ENCODE data around the gene TAMALIN.
"Not testable (repeated sequence)": the region's sequence is repeated elsewhere in the genome, so short reads cannot be mapped to it uniquely, and the experiment has no call there.

The TAMALIN gene

GRCh38 chr12:51977320-51977753 is 29.4 kb upstream of the TAMALIN start:
- peaks cover 26% of the 10 kb centered on the region for H3K36me3 ChIP-seq (ENCODE audit: control insufficient read depth, low read length)
- peaks cover 13% of the 10 kb centered on the region; the same call in 1 of the 2 replicates for H4K20me1 ChIP-seq (ENCODE audit: control insufficient read depth, insufficient read depth, low read depth, low read length)
- H3K79me2 ChIP-seq (ENCODE audit: control insufficient read depth, low read length) = peaks cover 10% of the 10 kb centered on the region
- no peaks in the 10 kb centered on the region for H3F3A ChIP-seq (ENCODE audit: control insufficient read depth, insufficient read depth)
- H3K9me2 ChIP-seq (replicated peaks; ENCODE audit: control insufficient read depth, low read length) = no peaks in the 10 kb centered on the region
- TF ChIP-seq CTCF (IDR thresholded peaks at IDR 0.05; ENCODE audit: low read depth, low read length, poor library complexity, severe bottlenecking) = no peak
- no peak for TF ChIP-seq EZH2phosphoT487 (IDR thresholded peaks at IDR 0.05; ENCODE audit: borderline replicate concordance, low read length)
- H3K27me3 ChIP-seq (ENCODE audit: control insufficient read depth, low read length) = no peaks in the 10 kb centered on the region
- no peaks in the 10 kb centered on the region for H3K9me3 ChIP-seq (ENCODE audit: control insufficient read depth, insufficient read depth, low read length)
- no peak overlapping the region for H3K27ac ChIP-seq (ENCODE audit: low read depth, low read length)
- H3K4me1 ChIP-seq (ENCODE audit: control insufficient read depth, low read length) = peaks cover 5% of the 10 kb centered on the region
- H3K4me2 ChIP-seq (ENCODE audit: low read length) = no peak overlapping the region
- no peak overlapping the region for H3K4me3 ChIP-seq (ENCODE audit: low read length)

- H3F3A ChIP-seq (ENCODE audit: control insufficient read depth, insufficient read depth); H3K4me2 ChIP-seq (ENCODE audit: low read length): not testable (repeated sequence)
- H3K36me3 ChIP-seq (ENCODE audit: control insufficient read depth, low read length) = peaks cover 41% of the 10 kb centered on the region
Measured at GRCh38 chr12:51979306-51979705, 27.4 kb upstream of the TAMALIN start.

GRCh38 chr12:51980051-51980808 is 26.5 kb upstream of the TAMALIN start:
- H3F3A ChIP-seq (ENCODE audit: control insufficient read depth, insufficient read depth) = no peaks in the 10 kb centered on the region
- H3K79me2 ChIP-seq (ENCODE audit: control insufficient read depth, low read length) = no peaks in the 10 kb centered on the region
- no peak overlapping the region for H3K27ac ChIP-seq (ENCODE audit: low read depth, low read length)
- 0 out of 2 replicates have a peak, but pooled peaks cover 2% of the 10 kb centered on the region for H3K4me1 ChIP-seq (ENCODE audit: control insufficient read depth, low read length)
- H3K36me3 ChIP-seq (ENCODE audit: control insufficient read depth, low read length) = peaks cover 44% of the 10 kb centered on the region
- H3K4me3 ChIP-seq (ENCODE audit: low read length) = no peak overlapping the region
- H3K4me2 ChIP-seq (ENCODE audit: low read length) = no peak overlapping the region
- H4K20me1 ChIP-seq (ENCODE audit: control insufficient read depth, insufficient read depth, low read depth, low read length) = peaks cover 5% of the 10 kb centered on the region; the same call in 1 of the 2 replicates
- no peaks in the 10 kb centered on the region for H3K9me3 ChIP-seq (ENCODE audit: control insufficient read depth, insufficient read depth, low read length)
- no peaks in the 10 kb centered on the region for H3K9me2 ChIP-seq (replicated peaks; ENCODE audit: control insufficient read depth, low read length)
- TF ChIP-seq CTCF (IDR thresholded peaks at IDR 0.05; ENCODE audit: low read depth, low read length, poor library complexity, severe bottlenecking) (peak; percentile 98), EZH2phosphoT487 (IDR thresholded peaks at IDR 0.05; ENCODE audit: borderline replicate concordance, low read length) (no peak)
- H3K27me3 ChIP-seq (ENCODE audit: control insufficient read depth, low read length) = no peaks in the 10 kb centered on the region

More at GRCh38 chr12:51979306-51979705, 27.4 kb upstream of the TAMALIN start:
- not testable (repeated sequence) for H3K4me3 ChIP-seq (ENCODE audit: low read length); H3K9me2 ChIP-seq (replicated peaks; ENCODE audit: control insufficient read depth, low read length); H3K79me2 ChIP-seq (ENCODE audit: control insufficient read depth, low read length); H3K27ac ChIP-seq (ENCODE audit: low read depth, low read length); H3K9me3 ChIP-seq (ENCODE audit: control insufficient read depth, insufficient read depth, low read length); H3K4me1 ChIP-seq (ENCODE audit: control insufficient read depth, low read length); H3K27me3 ChIP-seq (ENCODE audit: control insufficient read depth, low read length); H4K20me1 ChIP-seq (ENCODE audit: control insufficient read depth, insufficient read depth, low read depth, low read length)

- TF ChIP-seq CTCF (IDR thresholded peaks at IDR 0.05; ENCODE audit: low read depth, low read length, poor library complexity, severe bottlenecking) (no peak), EZH2phosphoT487 (IDR thresholded peaks at IDR 0.05; ENCODE audit: borderline replicate concordance, low read length) (no peak)
- no peaks in the 10 kb centered on the region for H3K79me2 ChIP-seq (ENCODE audit: control insufficient read depth, low read length)
- H3K27me3 ChIP-seq (ENCODE audit: control insufficient read depth, low read length) = no peaks in the 10 kb centered on the region
- peaks cover 47% of the 10 kb centered on the region for H3K36me3 ChIP-seq (ENCODE audit: control insufficient read depth, low read length)
- H3K4me1 ChIP-seq (ENCODE audit: control insufficient read depth, low read length) = 0 out of 2 replicates have a peak, but pooled peaks cover 2% of the 10 kb centered on the region
- no peak overlapping the region for H3K4me2 ChIP-seq (ENCODE audit: low read length)
- peaks cover 5% of the 10 kb centered on the region; the same call in 1 of the 2 replicates for H4K20me1 ChIP-seq (ENCODE audit: control insufficient read depth, insufficient read depth, low read depth, low read length)
- H3K27ac ChIP-seq (ENCODE audit: low read depth, low read length) = no peak overlapping the region
- H3K9me3 ChIP-seq (ENCODE audit: control insufficient read depth, insufficient read depth, low read length) = no peaks in the 10 kb centered on the region
- no peaks in the 10 kb centered on the region for H3F3A ChIP-seq (ENCODE audit: control insufficient read depth, insufficient read depth)
- H3K9me2 ChIP-seq (replicated peaks; ENCODE audit: control insufficient read depth, low read length) = no peaks in the 10 kb centered on the region
- no peak overlapping the region for H3K4me3 ChIP-seq (ENCODE audit: low read length)
Measured at GRCh38 chr12:51980809-51981127, 26.0 kb upstream of the TAMALIN start.

All from DOHH2 (cell line).